Measurements from ENCODE around the gene FIGLA. TPM values are rescaled to one million over a fixed set of nuclear protein-coding genes. Genes with fewer than 3 reads are reported as not detected.
A peak's percentile ranks its signal among the peaks of the same experiment; 100 is the strongest.

Gene FIGLA
- total and polyA plus RNA-seq, 2 of the 8 experiments (the other 6 are each of a cell fraction or from before 2014, with no cell fraction given): not detected

DNA sequence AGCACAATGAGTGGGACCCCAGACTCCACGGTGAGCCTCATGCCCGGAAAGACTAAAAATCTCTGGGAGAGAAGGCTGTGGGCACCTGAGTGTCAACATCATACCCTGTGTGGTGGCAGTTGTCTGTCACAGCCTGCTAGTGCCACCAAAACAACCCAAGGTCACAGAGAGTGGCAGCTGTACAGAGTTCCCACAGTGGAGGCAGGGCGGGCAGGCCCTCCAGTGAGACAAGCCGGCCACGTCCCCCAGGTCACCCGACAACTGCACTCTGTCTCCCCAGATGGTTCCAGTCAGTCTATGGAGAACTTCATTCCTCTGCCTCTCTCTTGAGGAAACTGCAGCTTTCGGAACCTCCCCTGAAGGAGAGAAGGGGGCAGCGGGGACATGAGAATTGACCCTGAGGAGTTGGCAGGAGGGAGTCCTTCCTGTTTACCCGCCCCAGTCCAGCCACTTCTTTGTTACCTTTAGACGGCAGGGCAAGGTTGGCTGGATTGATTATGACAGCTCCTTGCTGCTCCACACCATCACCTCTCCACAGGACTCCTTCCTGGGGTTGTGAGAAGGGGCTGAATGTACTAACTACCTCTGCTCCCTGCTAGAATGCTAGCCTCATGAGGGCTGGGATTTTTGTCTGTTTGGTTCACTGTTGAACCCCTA lies 11.3 kb upstream of the FIGLA start:
- POLR2A ChIA-PET (ENCODE audit: partially characterized antibody): no interaction called here
- H3K36me3 ChIP-seq (ENCODE audit: control insufficient read depth in 2 of 4, insufficient read depth in 4 of 4, low read length in 3 of 4): no peaks in the 10 kb centered on the region
- no peak overlapping the region for H2BK120ac ChIP-seq (replicated peaks; ENCODE audit: low read depth, low read length)
- H3K4me3 ChIP-seq (ENCODE audit: extremely low read depth in 1 of 4, insufficient read depth in 2 of 4, low read depth in 3 of 4, low read length in 4 of 4): no peak overlapping the region
- peak overlapping the region; percentile 60 for H3K4ac ChIP-seq (replicated peaks; ENCODE audit: insufficient read length, low read depth, low read length)
- DNase-seq (ENCODE audit: low read depth in 1 of 2, low spot score in 2 of 2) (no peak), FAIRE-seq (no peak)
- no peak overlapping the region for H4K8ac ChIP-seq (ENCODE audit: extremely low read depth, insufficient read depth, low read length)
- H2AK5ac ChIP-seq (ENCODE audit: low read depth, low read length): no peak overlapping the region
- H3K9ac ChIP-seq (replicated peaks in 1 of 4; ENCODE audit: extremely low read depth in 1 of 4, low read depth in 3 of 4, low read length in 3 of 4): no peak overlapping the region
- no peak overlapping the region for H3K23ac ChIP-seq (ENCODE audit: insufficient read length)
- no peak overlapping the region for H2BK12ac ChIP-seq (ENCODE audit: low read depth, low read length)
- no peak overlapping the region for H4K91ac ChIP-seq (replicated peaks; ENCODE audit: insufficient read length, low read length)
- H3K79me2 ChIP-seq (ENCODE audit: control insufficient read depth in 1 of 2, insufficient read depth in 2 of 2, low read length in 2 of 2): no peaks in the 10 kb centered on the region
- H2BK20ac ChIP-seq (ENCODE audit: low read length): no peak overlapping the region
- no peak overlapping the region for H3K27ac ChIP-seq (ENCODE audit: low read depth, low read length)
- peaks cover 0 to under 1% (median 0%) of the 10 kb centered on the region in 4 experiments; a peak in 1 of 7 replicates for H3K4me1 ChIP-seq (replicated peaks in 1 of 4; ENCODE audit: control insufficient read depth in 3 of 4, insufficient read depth in 4 of 4, low read length in 3 of 4)
- no peak overlapping the region for H2BK5ac ChIP-seq (ENCODE audit: low read depth, low read length)
- H2BK15ac ChIP-seq (ENCODE audit: low read length): no peak overlapping the region
- no peaks in the 10 kb centered on the region for H4K20me1 ChIP-seq (replicated peaks in 1 of 2; ENCODE audit: control insufficient read depth in 1 of 2, insufficient read depth in 2 of 2, low read length in 2 of 2)
- no peaks in the 10 kb centered on the region for H3K23me2 ChIP-seq (ENCODE audit: low read depth, low read length)
- H3K9me3 ChIP-seq (ENCODE audit: insufficient read depth in 2 of 2, low read depth in 1 of 2, low read length in 1 of 2): peaks cover 4 to 6% of the 10 kb centered on the region in 2 experiments; a peak in 2 of 4 replicates
- H3K14ac ChIP-seq (ENCODE audit: insufficient read length): no peak overlapping the region
- no peak overlapping the region for H2AFZ ChIP-seq (ENCODE audit: low read length)
- no peak overlapping the region for H3K4me2 ChIP-seq (ENCODE audit: insufficient read depth in 1 of 2, low read depth in 2 of 2, low read length in 2 of 2)
- H3K27me3 ChIP-seq (replicated peaks in 1 of 4; ENCODE audit: control insufficient read depth in 3 of 4, extremely low read depth in 1 of 4, insufficient read depth in 3 of 4, low read length in 3 of 4): peaks cover 0 to 9% (median 4%) of the 10 kb centered on the region in 4 experiments; a peak in 3 of 7 replicates
- H3K56ac ChIP-seq (replicated peaks; ENCODE audit: insufficient read length, low read depth, low read length): no peak overlapping the region
- H4K5ac ChIP-seq (ENCODE audit: insufficient read length, low read depth, low read length): no peak overlapping the region
- 81% methylated on average over 10 of the region's 10 CpGs; no CpG with 5 or more reads in 1 of the 2 experiments for WGBS, 2 experiments (ENCODE audit: extremely low coverage in 1 of 2, insufficient coverage in 1 of 2, insufficient read length in 1 of 2, insufficient replicate concordance in 2 of 2, low coverage in 1 of 2, low lambda C conversion rate in 2 of 2, missing lambda C conversion rate in 1 of 2)
- CTCF ChIA-PET (ENCODE audit: partially characterized antibody): interaction anchor here (1.3 to 1.7 kb wide), 3 partner anchors 12 to 119 kb away, joined by 3 to 5 read pairs (median 4); partner anchors contain the start of gene FIGLA
- H3K18ac ChIP-seq (ENCODE audit: extremely low read depth, low read length): no peak overlapping the region
- no peaks in the 10 kb centered on the region for H3K79me1 ChIP-seq (ENCODE audit: low read depth, low read length)
- no peak for TF ChIP-seq BRCA1 (IDR thresholded peaks at IDR 0.05; ENCODE audit: low read depth, low read length)
